ENCODE results near the gene LSAMP. TPM values are rescaled to one million over a fixed set of nuclear protein-coding genes. Genes with fewer than 3 reads are reported as not detected.

Gene LSAMP
- polyA plus RNA-seq, 2 of the 4 experiments (the other 2 are of a cell fraction) = 0.12 to 0.53 TPM

DNA sequence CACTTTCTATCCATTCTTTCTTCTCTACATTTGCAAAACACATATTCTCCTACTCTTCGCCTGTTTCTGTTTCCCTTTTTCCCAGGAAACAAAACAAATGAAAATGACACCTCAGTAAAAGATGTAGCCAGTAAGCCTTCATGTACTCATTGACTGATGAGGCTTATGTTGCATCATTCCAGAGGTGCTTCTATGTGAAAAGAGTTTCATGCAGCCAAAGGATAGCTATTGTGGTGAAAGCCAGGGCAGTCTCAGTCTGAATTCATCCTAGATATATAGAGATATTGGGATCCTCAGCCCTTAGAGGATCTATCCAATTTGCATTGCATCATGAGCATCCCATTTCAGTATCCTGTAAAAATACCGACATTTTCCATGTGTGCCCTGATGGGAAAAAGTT is 554.7 kb downstream of the LSAMP start:
- DNase-seq (ENCODE audit: low read depth in 1 of 2, low spot score in 1 of 2) (no peak), FAIRE-seq (no peak), ATAC-seq (no peak)
- H3K4me1 ChIP-seq = no peaks in the 10 kb centered on the region
- no peak overlapping the region for H3K4me3 ChIP-seq
- WGBS (ENCODE audit: missing lambda C conversion rate) = 6% methylated on average over 2 of the region's 2 CpGs
- H3K4me2 ChIP-seq = no peak overlapping the region
- H3K27ac ChIP-seq = no peak overlapping the region
- ChIA-PET CTCF (no interaction called here), POLR2A (no interaction called here)
- no peak for TF ChIP-seq NR3C1 (IDR thresholded peaks at IDR 0.05)
- no peak for TF ChIP-seq HOXA7 (CRISPR knock-in tag; IDR thresholded peaks at IDR 0.05)
- TF ChIP-seq NFE2L2 (conservative IDR thresholded peaks at IDR 0.05; ENCODE audit: low read length) = no peak
- TF ChIP-seq FOSB (CRISPR knock-in tag; IDR thresholded peaks at IDR 0.05) = no peak
- TF ChIP-seq RCOR1 (IDR thresholded peaks at IDR 0.05; ENCODE audit: low read depth, low read length) = no peak
- TF ChIP-seq TFCP2L1 (CRISPR knock-in tag; IDR thresholded peaks at IDR 0.05) = no peak
- TF ChIP-seq MAX (IDR thresholded peaks at IDR 0.05) = no peak
- no peak for TF ChIP-seq EHF (CRISPR knock-in tag; IDR thresholded peaks at IDR 0.05)
- no peak for TF ChIP-seq CBX2 (IDR thresholded peaks at IDR 0.05; ENCODE audit: borderline replicate concordance, low read depth)
- TF ChIP-seq CBX8 (IDR thresholded peaks at IDR 0.05) = no peak
- TF ChIP-seq, protein P1, sequence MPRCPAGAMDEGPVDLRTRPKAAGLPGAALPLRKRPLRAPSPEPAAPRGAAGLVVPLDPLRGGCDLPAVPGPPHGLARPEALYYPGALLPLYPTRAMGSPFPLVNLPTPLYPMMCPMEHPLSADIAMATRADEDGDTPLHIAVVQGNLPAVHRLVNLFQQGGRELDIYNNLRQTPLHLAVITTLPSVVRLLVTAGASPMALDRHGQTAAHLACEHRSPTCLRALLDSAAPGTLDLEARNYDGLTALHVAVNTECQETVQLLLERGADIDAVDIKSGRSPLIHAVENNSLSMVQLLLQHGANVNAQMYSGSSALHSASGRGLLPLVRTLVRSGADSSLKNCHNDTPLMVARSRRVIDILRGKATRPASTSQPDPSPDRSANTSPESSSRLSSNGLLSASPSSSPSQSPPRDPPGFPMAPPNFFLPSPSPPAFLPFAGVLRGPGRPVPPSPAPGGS (IDR thresholded peaks at IDR 0.05) = no peak
- no peak for TF ChIP-seq POLR2AphosphoS2 (conservative IDR thresholded peaks at IDR 0.05; ENCODE audit: low read length)
- TF ChIP-seq KDM5A (IDR thresholded peaks at IDR 0.05) = no peak
- TF ChIP-seq EHMT2 (IDR thresholded peaks at IDR 0.05; ENCODE audit: low read depth) = no peak
- no peak for TF ChIP-seq KDM1A (IDR thresholded peaks at IDR 0.05; ENCODE audit: low read depth)
- no peak for TF ChIP-seq RNF2 (IDR thresholded peaks at IDR 0.05; ENCODE audit: borderline replicate concordance, low read depth)
- no peak for TF ChIP-seq PHF8 (IDR thresholded peaks at IDR 0.05; ENCODE audit: borderline replicate concordance, low read depth)
- H3K9me3 ChIP-seq = no peaks in the 10 kb centered on the region

- 0 out of 6 replicates have a peak, but pooled peaks of 1 of the 2 experiments have one; percentile 30 for ATAC-seq
- ChIA-PET CTCF (no interaction called here), POLR2A (no interaction called here)
- WGBS (ENCODE audit: missing lambda C conversion rate) = 6% methylated on average over 2 of the region's 2 CpGs
- no peak overlapping the region for H3K4me3 ChIP-seq
- no peak overlapping the region for H3K4me2 ChIP-seq
- no peaks in the 10 kb centered on the region for H3K4me1 ChIP-seq
- no peak overlapping the region for H3K27ac ChIP-seq
- TF ChIP-seq, protein P2, sequence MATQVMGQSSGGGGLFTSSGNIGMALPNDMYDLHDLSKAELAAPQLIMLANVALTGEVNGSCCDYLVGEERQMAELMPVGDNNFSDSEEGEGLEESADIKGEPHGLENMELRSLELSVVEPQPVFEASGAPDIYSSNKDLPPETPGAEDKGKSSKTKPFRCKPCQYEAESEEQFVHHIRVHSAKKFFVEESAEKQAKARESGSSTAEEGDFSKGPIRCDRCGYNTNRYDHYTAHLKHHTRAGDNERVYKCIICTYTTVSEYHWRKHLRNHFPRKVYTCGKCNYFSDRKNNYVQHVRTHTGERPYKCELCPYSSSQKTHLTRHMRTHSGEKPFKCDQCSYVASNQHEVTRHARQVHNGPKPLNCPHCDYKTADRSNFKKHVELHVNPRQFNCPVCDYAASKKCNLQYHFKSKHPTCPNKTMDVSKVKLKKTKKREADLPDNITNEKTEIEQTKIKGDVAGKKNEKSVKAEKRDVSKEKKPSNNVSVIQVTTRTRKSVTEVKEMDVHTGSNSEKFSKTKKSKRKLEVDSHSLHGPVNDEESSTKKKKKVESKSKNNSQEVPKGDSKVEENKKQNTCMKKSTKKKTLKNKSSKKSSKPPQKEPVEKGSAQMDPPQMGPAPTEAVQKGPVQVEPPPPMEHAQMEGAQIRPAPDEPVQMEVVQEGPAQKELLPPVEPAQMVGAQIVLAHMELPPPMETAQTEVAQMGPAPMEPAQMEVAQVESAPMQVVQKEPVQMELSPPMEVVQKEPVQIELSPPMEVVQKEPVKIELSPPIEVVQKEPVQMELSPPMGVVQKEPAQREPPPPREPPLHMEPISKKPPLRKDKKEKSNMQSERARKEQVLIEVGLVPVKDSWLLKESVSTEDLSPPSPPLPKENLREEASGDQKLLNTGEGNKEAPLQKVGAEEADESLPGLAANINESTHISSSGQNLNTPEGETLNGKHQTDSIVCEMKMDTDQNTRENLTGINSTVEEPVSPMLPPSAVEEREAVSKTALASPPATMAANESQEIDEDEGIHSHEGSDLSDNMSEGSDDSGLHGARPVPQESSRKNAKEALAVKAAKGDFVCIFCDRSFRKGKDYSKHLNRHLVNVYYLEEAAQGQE (IDR thresholded peaks at IDR 0.05) = peak; percentile 85
- TF ChIP-seq CHD4 (IDR thresholded peaks at IDR 0.05; ENCODE audit: borderline replicate concordance) = no peak
- no peak for DNase-seq (ENCODE audit: low read depth in 1 of 2, low spot score in 1 of 2)
- H3K9me3 ChIP-seq = no peaks in the 10 kb centered on the region
- FAIRE-seq = no peak
Observed at GRCh38 chr3:115885621-115886020, 559.7 kb downstream of the LSAMP start.

DNA sequence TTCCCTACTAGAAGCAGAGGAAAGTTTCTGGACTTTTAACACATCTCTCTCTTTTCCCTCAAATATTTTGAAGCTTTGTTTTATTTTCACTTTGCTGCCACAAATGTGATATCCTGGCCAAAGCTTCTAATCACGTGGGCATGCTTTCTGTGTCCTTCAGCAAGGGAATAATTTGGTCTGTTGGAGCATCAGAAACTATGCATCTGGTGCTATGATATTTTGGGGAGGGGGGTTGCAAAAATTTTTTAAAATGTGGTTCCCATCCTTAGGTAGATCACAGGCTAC is 567.7 kb downstream of the LSAMP start:
- POLR2A ChIA-PET = no interaction called here
- FAIRE-seq (no peak), DNase-seq (ENCODE audit: low read depth in 1 of 2, low spot score in 1 of 2) (no peak), ATAC-seq (no peak)
- no peak overlapping the region for H3K27ac ChIP-seq
- no peak overlapping the region for H3K4me3 ChIP-seq
- H3K4me1 ChIP-seq = no peaks in the 10 kb centered on the region
- CTCF ChIA-PET = interaction anchor here (0.9 to 1.6 kb wide), 2 partner anchors 12 to 13 kb away, joined by 3 to 5 read pairs; no protein-coding TSS in a partner anchor
- no peak overlapping the region for H3K4me2 ChIP-seq
- WGBS (ENCODE audit: missing lambda C conversion rate) = 35% methylated on average over 1 of the region's 1 CpG
- no peaks in the 10 kb centered on the region for H3K9me3 ChIP-seq
- TF ChIP-seq JUN (IDR thresholded peaks at IDR 0.05) = no peak
- no peak for TF ChIP-seq ZFP36 (IDR thresholded peaks at IDR 0.05; ENCODE audit: borderline replicate concordance, partially characterized antibody)
- TF ChIP-seq TFCP2L1 (CRISPR knock-in tag; IDR thresholded peaks at IDR 0.05) = no peak
- TF ChIP-seq NR3C1 (IDR thresholded peaks at IDR 0.05) = no peak
- TF ChIP-seq HDAC2 (IDR thresholded peaks at IDR 0.05) = no peak
- TF ChIP-seq, protein P3, sequence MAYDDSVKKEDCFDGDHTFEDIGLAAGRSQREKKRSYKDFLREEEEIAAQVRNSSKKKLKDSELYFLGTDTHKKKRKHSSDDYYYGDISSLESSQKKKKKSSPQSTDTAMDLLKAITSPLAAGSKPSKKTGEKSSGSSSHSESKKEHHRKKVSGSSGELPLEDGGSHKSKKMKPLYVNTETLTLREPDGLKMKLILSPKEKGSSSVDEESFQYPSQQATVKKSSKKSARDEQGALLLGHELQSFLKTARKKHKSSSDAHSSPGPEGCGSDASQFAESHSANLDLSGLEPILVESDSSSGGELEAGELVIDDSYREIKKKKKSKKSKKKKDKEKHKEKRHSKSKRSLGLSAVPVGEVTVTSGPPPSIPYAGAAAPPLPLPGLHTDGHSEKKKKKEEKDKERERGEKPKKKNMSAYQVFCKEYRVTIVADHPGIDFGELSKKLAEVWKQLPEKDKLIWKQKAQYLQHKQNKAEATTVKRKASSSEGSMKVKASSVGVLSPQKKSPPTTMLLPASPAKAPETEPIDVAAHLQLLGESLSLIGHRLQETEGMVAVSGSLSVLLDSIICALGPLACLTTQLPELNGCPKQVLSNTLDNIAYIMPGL (CRISPR knock-in tag; IDR thresholded peaks at IDR 0.05; ENCODE audit: borderline replicate concordance) = no peak
- TF ChIP-seq E2F6 (IDR thresholded peaks at IDR 0.05; ENCODE audit: borderline replicate concordance, low read depth) = no peak
- TF ChIP-seq CBX8 (IDR thresholded peaks at IDR 0.05) = no peak
- no peak for TF ChIP-seq NFE2L2 (conservative IDR thresholded peaks at IDR 0.05; ENCODE audit: low read length)
- TF ChIP-seq FOSB (CRISPR knock-in tag; IDR thresholded peaks at IDR 0.05) = no peak
- TF ChIP-seq HOXB5 (CRISPR knock-in tag; IDR thresholded peaks at IDR 0.05) = no peak
- TF ChIP-seq BHLHE40 (IDR thresholded peaks at IDR 0.05; ENCODE audit: low read depth, low read length) = no peak
- TF ChIP-seq, protein P4, sequence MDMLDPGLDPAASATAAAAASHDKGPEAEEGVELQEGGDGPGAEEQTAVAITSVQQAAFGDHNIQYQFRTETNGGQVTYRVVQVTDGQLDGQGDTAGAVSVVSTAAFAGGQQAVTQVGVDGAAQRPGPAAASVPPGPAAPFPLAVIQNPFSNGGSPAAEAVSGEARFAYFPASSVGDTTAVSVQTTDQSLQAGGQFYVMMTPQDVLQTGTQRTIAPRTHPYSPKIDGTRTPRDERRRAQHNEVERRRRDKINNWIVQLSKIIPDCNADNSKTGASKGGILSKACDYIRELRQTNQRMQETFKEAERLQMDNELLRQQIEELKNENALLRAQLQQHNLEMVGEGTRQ (IDR thresholded peaks at IDR 0.05) = no peak
- TF ChIP-seq GATA3 (IDR thresholded peaks at IDR 0.05; ENCODE audit: borderline replicate concordance) = no peak
- TF ChIP-seq CHD4 (IDR thresholded peaks at IDR 0.05; ENCODE audit: borderline replicate concordance) = no peak
